ENCODE results near the gene COLEC12. TPM values are rescaled to one million over a fixed set of nuclear protein-coding genes. Genes with fewer than 3 reads are reported as not detected.

Gene COLEC12
- total and polyA plus RNA-seq, 10 of the 15 experiments (the other 5 are each of a cell fraction or from before 2014, with no cell fraction given): 0.04 to 0.05 TPM; not detected in 8

GRCh38 chr18:312415-312814, 188.1 kb downstream of the COLEC12 start:
- no peaks in the 10 kb centered on the region for H3K36me3 ChIP-seq (ENCODE audit: control insufficient read depth in 2 of 2, insufficient read depth in 2 of 2, low read length in 1 of 2)
- H3K4me3 ChIP-seq: no peak overlapping the region
- H3K9ac ChIP-seq (ENCODE audit: control insufficient read depth, insufficient read depth, low read length): no peak overlapping the region
- TF ChIP-seq NR2F1 (conservative IDR thresholded peaks at IDR 0.05) (no peak), ZBTB4 (CRISPR knock-in tag; IDR thresholded peaks at IDR 0.05) (no peak), BCL3 (IDR thresholded peaks at IDR 0.05; ENCODE audit: borderline replicate concordance, insufficient read depth, low read depth, low read length, poor library complexity, severe bottlenecking) (no peak), CTCF (IDR thresholded peaks at IDR 0.05 in 2 of 3, conservative IDR thresholded peaks at IDR 0.05 in 1 of 3; ENCODE audit: control insufficient read depth in 2 of 3, extremely low read depth in 1 of 3, insufficient read depth in 1 of 3, low read depth in 3 of 3, low read length in 3 of 3) (no peak)
- RAD21 ChIA-PET (ENCODE audit: unreplicated experiment): no interaction called here
- H3K27ac ChIP-seq (ENCODE audit: control insufficient read depth, insufficient read depth): no peak overlapping the region
- WGBS (ENCODE audit: insufficient coverage, insufficient replicate concordance, low lambda C conversion rate, missing lambda C conversion rate): 33% methylated on average over 4 of the region's 4 CpGs
- H3K4me2 ChIP-seq (ENCODE audit: control insufficient read depth, insufficient read depth): no peak overlapping the region
- SMC1A ChIA-PET (ENCODE audit: uncharacterized antibody, unreplicated experiment): no interaction called here
- H3K27me3 ChIP-seq (replicated peaks in 1 of 2; ENCODE audit: control insufficient read depth in 2 of 2, insufficient read depth in 2 of 2, low read length in 1 of 2): no peaks in the 10 kb centered on the region
- no peak overlapping the region for H2AFZ ChIP-seq (ENCODE audit: control insufficient read depth, low read depth, low read length)
- H3K79me2 ChIP-seq (ENCODE audit: control insufficient read depth, insufficient read depth, low read length): no peaks in the 10 kb centered on the region
- intact Hi-C loops (cut with micrococcal nuclease; ENCODE audit: unreplicated experiment): no loop called here
- FAIRE-seq (no peak), DNase-seq (ENCODE audit: low read depth, low spot score) (no peak), ATAC-seq (no peak)
- POLR2A ChIA-PET: no interaction called here
- in situ Hi-C loops (cut with MboI): no loop called here
- no TSS peak for BruUV-seq (replicated peaks)
- CTCF ChIA-PET: no interaction called here
- no peaks in the 10 kb centered on the region for H4K20me1 ChIP-seq (ENCODE audit: control insufficient read depth, insufficient read depth)
- no peaks in the 10 kb centered on the region for H3K9me3 ChIP-seq (replicated peaks; ENCODE audit: control insufficient read depth, insufficient read depth, low read length)
- no peaks in the 10 kb centered on the region for H3K4me1 ChIP-seq (ENCODE audit: control insufficient read depth, insufficient read depth, low read length)

Measured in GM12878 (cell line).